Measurements from ENCODE around the gene SGTA. TPM values are rescaled to one million over a fixed set of nuclear protein-coding genes. Genes with fewer than 3 reads are reported as not detected.

SGTA gene
- total RNA-seq, 4 donors from 2014 or later: 37.0 to 66.6 (median 47.5) TPM

DNA sequence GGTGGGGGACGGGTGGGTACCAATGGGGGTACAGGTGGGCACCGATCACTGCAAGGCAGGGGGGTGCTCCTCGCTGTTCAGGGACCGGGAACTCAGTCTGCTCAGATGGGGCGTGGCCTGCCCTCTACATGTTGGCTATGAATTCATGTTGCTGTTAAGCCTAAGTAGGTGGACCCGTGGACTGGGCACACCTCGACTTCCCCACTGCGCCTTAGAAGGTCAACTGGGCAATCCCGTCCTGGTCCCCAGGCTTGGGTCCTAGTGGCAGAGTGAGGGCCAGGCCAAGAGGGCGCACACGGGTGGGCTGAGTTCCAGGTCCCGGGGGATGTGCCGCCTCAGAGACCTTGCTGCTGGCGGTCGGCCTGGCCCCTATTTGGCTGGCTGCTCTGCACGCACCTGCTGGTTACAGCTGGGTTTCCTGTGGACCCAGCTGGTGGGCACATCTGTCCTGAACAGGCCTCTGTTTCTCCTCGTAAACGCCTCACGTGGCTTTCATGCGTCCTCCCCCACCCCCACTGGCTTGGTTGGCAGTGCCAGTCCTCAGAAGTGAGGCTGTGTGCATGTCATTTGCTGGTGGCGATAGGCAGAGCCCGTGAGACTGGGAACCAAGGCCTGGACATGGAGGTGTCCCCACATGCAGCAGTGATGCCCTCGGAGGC is 23.0 kb upstream of the SGTA start:
- intact Hi-C loops (cut with DNase I; ENCODE audit: low total_unique reads) (no loop called here), in situ Hi-C loops (cut with MboI; ENCODE audit: low pct_ligation_motif_present in 1 of 4, low pct_unique_long_range_greater_than_20kb in 1 of 4, low sequenced_read_pairs in 3 of 4) (no loop called here)
- TF ChIP-seq POLR2A (IDR thresholded peaks at IDR 0.05) (no peak), EP300 (IDR thresholded peaks at IDR 0.05; ENCODE audit: low read depth) (no peak), POLR2AphosphoS5 (IDR thresholded peaks at IDR 0.05) (no peak)
- TF ChIP-seq, protein P1, sequence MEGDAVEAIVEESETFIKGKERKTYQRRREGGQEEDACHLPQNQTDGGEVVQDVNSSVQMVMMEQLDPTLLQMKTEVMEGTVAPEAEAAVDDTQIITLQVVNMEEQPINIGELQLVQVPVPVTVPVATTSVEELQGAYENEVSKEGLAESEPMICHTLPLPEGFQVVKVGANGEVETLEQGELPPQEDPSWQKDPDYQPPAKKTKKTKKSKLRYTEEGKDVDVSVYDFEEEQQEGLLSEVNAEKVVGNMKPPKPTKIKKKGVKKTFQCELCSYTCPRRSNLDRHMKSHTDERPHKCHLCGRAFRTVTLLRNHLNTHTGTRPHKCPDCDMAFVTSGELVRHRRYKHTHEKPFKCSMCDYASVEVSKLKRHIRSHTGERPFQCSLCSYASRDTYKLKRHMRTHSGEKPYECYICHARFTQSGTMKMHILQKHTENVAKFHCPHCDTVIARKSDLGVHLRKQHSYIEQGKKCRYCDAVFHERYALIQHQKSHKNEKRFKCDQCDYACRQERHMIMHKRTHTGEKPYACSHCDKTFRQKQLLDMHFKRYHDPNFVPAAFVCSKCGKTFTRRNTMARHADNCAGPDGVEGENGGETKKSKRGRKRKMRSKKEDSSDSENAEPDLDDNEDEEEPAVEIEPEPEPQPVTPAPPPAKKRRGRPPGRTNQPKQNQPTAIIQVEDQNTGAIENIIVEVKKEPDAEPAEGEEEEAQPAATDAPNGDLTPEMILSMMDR (IDR thresholded peaks at IDR 0.05): no peak
- peaks cover 0 to 6% (median 5%) of the 10 kb centered on the region in 4 donors for H3K4me1 ChIP-seq
- H3K27ac ChIP-seq: no peak overlapping the region
- H3K9me3 ChIP-seq: no peaks in the 10 kb centered on the region
- H3K27me3 ChIP-seq: no peaks in the 10 kb centered on the region
- H3K4me3 ChIP-seq: no peak overlapping the region
- peaks cover 0 to 9% (median 3%) of the 10 kb centered on the region in 4 donors for H3K36me3 ChIP-seq
- WGBS, 2 donors (ENCODE audit: low coverage in 1 of 2): 96 to 100% methylated on average over 5 to 21 of the region's 23 CpGs
- no peak for DNase-seq

DNA sequence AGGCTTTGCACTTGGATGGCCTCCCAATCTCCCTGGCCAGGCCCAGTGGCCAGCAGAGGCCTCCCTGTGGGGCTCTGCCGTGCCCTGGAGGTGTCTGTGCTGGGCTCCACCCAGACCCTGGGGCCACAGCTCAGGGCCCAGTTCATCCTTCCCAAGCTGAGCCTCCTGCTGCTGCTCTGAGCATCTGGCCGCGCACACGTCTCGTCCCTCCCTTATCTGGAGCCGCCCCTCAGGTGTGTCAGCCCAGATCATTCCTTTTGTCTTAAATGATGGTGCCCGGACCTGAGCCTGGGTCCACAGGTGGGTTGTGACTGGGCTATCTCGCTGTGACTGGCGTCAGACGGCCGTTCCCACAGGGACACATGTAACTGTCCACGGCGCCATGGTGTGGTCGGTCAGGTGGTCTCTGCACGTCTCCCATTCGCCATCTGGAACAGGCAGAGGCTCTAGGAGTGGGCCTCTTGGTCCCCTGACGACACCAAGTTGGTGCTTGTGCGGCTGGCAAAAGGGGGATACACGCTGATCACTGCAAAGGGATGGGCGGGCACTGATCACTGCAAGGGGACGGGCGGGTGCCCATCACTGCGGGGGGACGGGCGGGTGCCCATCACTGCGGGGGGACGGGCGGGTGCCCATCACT is 22.3 kb upstream of the SGTA start:
- no peak for DNase-seq
- in situ Hi-C loops (cut with MboI; ENCODE audit: low pct_ligation_motif_present in 1 of 4, low pct_unique_long_range_greater_than_20kb in 1 of 4, low sequenced_read_pairs in 3 of 4) (no loop called here), intact Hi-C loops (cut with DNase I; ENCODE audit: low total_unique reads) (no loop called here)
- Histone ChIP-seq H3K9me3 (no peaks in the 10 kb centered on the region), H3K36me3 (peaks cover 0 to 9% (median 3%) of the 10 kb centered on the region in 4 donors), H3K4me1 (no peaks in the 10 kb centered on the region), H3K4me3 (no peak overlapping the region), H3K27ac (no peak overlapping the region), H3K27me3 (no peaks in the 10 kb centered on the region)
- WGBS, 2 donors (ENCODE audit: low coverage in 1 of 2): 94% methylated on average over 21 of the region's 28 CpGs; no CpG with 5 or more reads in 1 of the 2 donors
- TF ChIP-seq POLR2AphosphoS5 (IDR thresholded peaks at IDR 0.05): no peak
- TF ChIP-seq EP300 (IDR thresholded peaks at IDR 0.05; ENCODE audit: low read depth): no peak
- no peak for TF ChIP-seq POLR2A (IDR thresholded peaks at IDR 0.05)
- TF ChIP-seq, protein P1 (IDR thresholded peaks at IDR 0.05): no peak

DNA sequence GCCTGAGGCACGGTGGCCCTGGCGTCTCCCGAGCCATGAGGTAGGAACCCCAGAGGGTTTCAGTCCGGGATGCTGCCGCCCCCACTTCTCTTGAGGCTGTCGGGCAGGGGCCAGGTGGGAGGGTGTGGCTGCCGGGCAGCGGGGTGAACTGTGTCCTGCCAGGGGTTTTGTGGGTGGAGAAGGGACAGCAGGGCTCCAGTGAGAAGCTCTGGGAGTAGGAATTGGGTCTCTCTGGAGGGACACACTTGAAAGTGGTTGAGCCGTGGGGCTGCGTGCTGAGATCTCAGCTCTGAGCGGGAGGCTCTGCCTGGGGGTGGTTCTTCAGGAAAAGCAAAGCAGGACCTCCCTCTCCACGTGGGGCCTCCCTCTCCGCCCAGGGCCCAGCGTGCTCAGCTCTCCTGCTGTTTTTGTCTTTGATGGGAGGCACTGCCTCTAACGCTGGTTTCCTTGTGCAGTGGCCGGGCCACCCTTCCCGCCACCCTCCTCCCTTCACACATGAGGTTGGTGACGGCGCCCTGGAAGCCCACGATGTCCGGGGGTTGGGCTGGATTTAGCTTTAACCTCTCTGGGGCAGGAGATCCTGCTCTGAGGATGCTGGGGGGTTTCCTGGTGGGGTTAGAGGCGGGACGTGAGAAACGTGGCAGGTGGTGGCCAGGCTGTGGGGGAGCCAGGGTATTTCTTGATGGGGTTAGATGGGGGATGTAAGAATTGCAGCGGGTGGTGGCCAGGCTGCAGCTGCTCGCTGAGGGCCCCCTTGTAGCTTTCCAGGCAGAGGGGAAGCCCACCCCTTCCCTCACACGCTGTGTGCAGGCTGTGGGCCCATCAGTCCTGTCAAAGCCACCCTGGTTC is 21.3 kb upstream of the SGTA start:
- Histone ChIP-seq H3K4me1 (no peaks in the 10 kb centered on the region), H3K4me3 (no peak overlapping the region), H3K27me3 (no peaks in the 10 kb centered on the region), H3K36me3 (peaks cover 0 to 4% (median 2%) of the 10 kb centered on the region in 4 donors), H3K27ac (no peak overlapping the region), H3K9me3 (no peaks in the 10 kb centered on the region)
- TF ChIP-seq, protein P1 (IDR thresholded peaks at IDR 0.05): no peak
- no peak for TF ChIP-seq EP300 (IDR thresholded peaks at IDR 0.05; ENCODE audit: low read depth)
- TF ChIP-seq POLR2AphosphoS5 (IDR thresholded peaks at IDR 0.05): no peak
- TF ChIP-seq POLR2A (IDR thresholded peaks at IDR 0.05): no peak
- in situ Hi-C loops (cut with MboI; ENCODE audit: low pct_ligation_motif_present in 1 of 4, low pct_unique_long_range_greater_than_20kb in 1 of 4, low sequenced_read_pairs in 3 of 4): no loop called here
- intact Hi-C loops (cut with DNase I; ENCODE audit: low total_unique reads): no loop called here
- WGBS, 2 donors (ENCODE audit: low coverage in 1 of 2): 86 to 100% methylated on average over 3 to 25 of the region's 27 CpGs
- no peak for DNase-seq

All from transverse colon (tissue), 4 donors.